GM13976 (cell line): ENCODE measurements around the gene ACER1.

Experiments
- DNase-seq: peaks from one replicate; pipeline ENCODE4 v3.0.0; 2012; ENCODE audit warnings: low spot score
- CTCF ChIP-seq: IDR thresholded peaks from 2 replicates; pipeline ENCODE4 v1.5.1; 2012; ENCODE audit warnings: borderline replicate concordance, mild to moderate bottlenecking; ENCODE audit not compliant: insufficient read depth; ENCODE audit errors: extremely low read depth, missing control alignments, control extremely low read depth
- in situ Hi-C: fragments of 300-500 bp; cut with MboI; formaldehyde crosslinking; loops from one replicate; pipeline ENCODE4 v1.12.0; 2022; ENCODE audit warnings: low sequenced_read_pairs, mixed read lengths, inconsistent platforms; ENCODE audit not compliant: unreplicated experiment

The ACER1 gene

DNA sequence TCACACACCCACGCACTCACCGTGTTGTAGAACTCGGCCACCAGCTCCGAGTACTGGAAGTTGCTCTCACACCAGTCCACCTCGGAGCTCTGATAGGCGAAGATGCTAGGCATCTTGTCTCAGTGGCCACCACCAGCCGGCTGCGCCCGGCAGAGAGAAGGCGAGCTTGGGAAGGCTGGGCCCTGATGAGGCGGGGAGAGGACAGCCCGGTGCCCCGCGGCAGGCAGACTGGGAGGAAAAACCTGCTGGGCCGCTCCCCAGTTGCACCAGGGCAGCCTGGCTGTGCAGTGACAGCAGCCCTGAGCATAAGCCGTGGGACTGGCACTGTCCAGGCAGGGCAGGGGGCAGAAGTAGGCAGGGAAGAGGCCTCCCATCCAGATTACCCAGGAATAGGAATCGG lies at the start of gene ACER1:
TSS of gene ACER1 (minus strand) at position 174 of the 400 bp plus-strand sequence. CDS start at position 113, 61 bp downstream.
- in situ Hi-C loops: no loop called here
- TF ChIP-seq CTCF: no peak
- no peak for DNase-seq

GRCh38 chr19:6383188-6383587 lies 49.8 kb upstream of the ACER1 start:
- TF ChIP-seq CTCF: no peak
- no peak for DNase-seq
- in situ Hi-C loops: no loop called here

DNA sequence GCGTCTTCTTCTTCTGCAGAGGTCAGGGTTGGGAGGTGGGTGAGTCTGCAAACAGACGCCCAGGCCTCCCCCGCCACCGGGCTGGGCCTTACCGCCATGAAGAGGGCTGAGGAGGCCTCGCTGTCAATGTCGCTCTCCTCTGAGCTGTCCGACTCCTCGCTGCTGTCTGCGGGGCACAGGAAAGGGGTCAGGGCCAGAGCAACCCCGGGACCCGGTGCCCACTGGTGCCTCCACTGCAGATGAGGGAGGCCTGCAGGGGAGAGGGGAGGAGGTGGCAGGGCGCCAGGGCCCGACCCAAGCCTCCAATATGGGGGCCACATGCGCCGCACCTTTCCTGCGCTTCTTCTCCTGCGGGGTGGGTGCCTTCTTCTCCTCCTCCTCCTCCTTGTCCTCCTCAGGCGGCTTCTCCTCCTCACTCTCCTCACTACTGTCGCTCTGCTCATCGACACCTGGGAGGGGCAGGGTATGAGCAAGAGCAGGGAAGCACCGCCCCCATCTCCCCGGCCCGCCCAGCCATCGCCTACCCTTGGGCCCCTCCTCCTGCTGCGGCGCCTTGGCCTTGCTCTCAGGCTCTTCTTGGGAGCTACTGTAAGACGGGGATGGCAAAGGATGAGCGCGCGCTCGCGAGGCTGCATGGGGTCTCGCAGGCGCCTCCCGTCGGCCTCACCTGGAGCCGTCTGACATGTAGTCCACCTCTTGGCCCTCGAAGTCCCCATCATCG lies 47.8 kb upstream of the ACER1 start:
- TF ChIP-seq CTCF: no peak
- in situ Hi-C loops: no loop called here
- DNase-seq: no peak

DNA sequence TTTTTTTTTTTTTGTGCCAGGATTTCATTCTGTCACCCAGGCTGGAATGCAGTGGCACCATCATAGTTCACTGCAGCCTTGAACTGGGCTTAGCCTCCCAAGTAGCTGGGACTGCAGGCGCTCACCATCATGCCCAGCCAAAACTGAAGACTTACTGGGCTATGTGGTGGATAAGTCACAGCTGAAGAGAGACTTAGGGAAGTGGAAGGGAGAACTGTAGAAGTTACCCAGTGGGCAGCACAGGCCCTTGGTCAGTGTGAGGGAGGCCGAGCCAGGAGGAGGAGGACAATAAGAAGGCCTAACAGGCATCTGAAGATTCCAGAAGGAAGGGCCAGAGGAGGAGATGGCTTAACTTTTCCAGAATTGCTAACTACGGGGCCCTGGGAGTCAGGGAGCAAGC lies 46.3 kb upstream of the ACER1 start:
- no peak for DNase-seq
- in situ Hi-C loops: no loop called here

GRCh38 chr19:6378486-6378885 lies 45.1 kb upstream of the ACER1 start:
- no peak for DNase-seq
- TF ChIP-seq CTCF: no peak
- in situ Hi-C loops: no loop called here

More for the DNA sequence above, 46.3 kb upstream of the ACER1 start:
- no peak for TF ChIP-seq CTCF

DNA sequence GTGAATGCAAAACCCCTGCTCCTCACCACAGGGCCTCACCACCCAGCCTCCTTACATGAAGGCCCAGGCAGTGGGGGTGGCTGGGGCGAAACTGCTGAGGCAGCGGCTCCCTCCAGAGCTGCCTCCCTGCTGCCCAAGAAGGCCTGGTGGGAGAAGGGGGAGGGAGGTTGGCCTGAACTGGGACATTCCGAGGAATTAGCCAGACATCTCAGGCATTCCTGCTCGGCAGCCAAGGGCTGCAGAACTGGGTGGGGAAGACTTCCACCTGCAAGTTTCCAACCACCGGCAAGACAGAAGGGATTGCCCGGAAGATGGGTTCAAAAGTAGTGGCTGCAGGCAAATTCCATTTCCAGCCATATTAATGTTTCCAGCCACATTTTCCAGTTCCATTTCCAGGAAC lies 44.6 kb upstream of the ACER1 start:
- no peak for TF ChIP-seq CTCF
- no peak for DNase-seq
- in situ Hi-C loops: no loop called here
